ENCODE data around the gene DNAH7. TPM values are rescaled to one million over a fixed set of nuclear protein-coding genes. Genes with fewer than 3 reads are reported as not detected.

The DNAH7 gene
- total RNA-seq, 1 donor from 2014 or later, result 0.11 TPM

GRCh38 chr2:195763866-195764265 is 304.8 kb downstream of the DNAH7 start:
- peaks cover 70% of the 10 kb centered on the region for H3K9me3 ChIP-seq (replicated peaks)
- no peak overlapping the region for H3K27ac ChIP-seq (replicated peaks)
- TF ChIP-seq CTCF (IDR thresholded peaks at IDR 0.05; ENCODE audit: borderline replicate concordance), result no peak
- H3K4me1 ChIP-seq, result no peaks in the 10 kb centered on the region
- H3K27me3 ChIP-seq (ENCODE audit: low read depth), result no peaks in the 10 kb centered on the region
- H3K36me3 ChIP-seq, result no peaks in the 10 kb centered on the region
- intact Hi-C loops (cut with micrococcal nuclease), result no loop called here
- no peak overlapping the region for H3K4me3 ChIP-seq
- no peak for DNase-seq

- Histone ChIP-seq H3K27ac (replicated peaks) (no peak overlapping the region), H3K4me3 (no peak overlapping the region), H3K27me3 (ENCODE audit: low read depth) (no peaks in the 10 kb centered on the region), H3K36me3 (no peaks in the 10 kb centered on the region), H3K9me3 (replicated peaks) (peaks cover 55% of the 10 kb centered on the region), H3K4me1 (no peaks in the 10 kb centered on the region)
- DNase-seq, result no peak
- no peak for TF ChIP-seq CTCF (IDR thresholded peaks at IDR 0.05; ENCODE audit: borderline replicate concordance)
- intact Hi-C loops (cut with micrococcal nuclease), result no loop called here
Measured at GRCh38 chr2:195759877-195760276, 308.8 kb downstream of the DNAH7 start.

GRCh38 chr2:195758846-195759245 is 309.8 kb downstream of the DNAH7 start:
- no peak overlapping the region for H3K27ac ChIP-seq (replicated peaks)
- no peak for TF ChIP-seq CTCF (IDR thresholded peaks at IDR 0.05; ENCODE audit: borderline replicate concordance)
- H3K36me3 ChIP-seq, result no peaks in the 10 kb centered on the region
- no peaks in the 10 kb centered on the region for H3K27me3 ChIP-seq (ENCODE audit: low read depth)
- no peaks in the 10 kb centered on the region for H3K4me1 ChIP-seq
- H3K4me3 ChIP-seq, result no peak overlapping the region
- intact Hi-C loops (cut with micrococcal nuclease), result no loop called here
- peaks cover 45% of the 10 kb centered on the region for H3K9me3 ChIP-seq (replicated peaks)
- no peak for DNase-seq

GRCh38 chr2:195756218-195756942 is 312.3 kb downstream of the DNAH7 start:
- no peak for TF ChIP-seq CTCF (IDR thresholded peaks at IDR 0.05; ENCODE audit: borderline replicate concordance)
- intact Hi-C loops (cut with micrococcal nuclease), result no loop called here
- Histone ChIP-seq H3K36me3 (no peaks in the 10 kb centered on the region), H3K27me3 (ENCODE audit: low read depth) (no peaks in the 10 kb centered on the region), H3K4me3 (no peak overlapping the region), H3K27ac (replicated peaks) (no peak overlapping the region), H3K9me3 (replicated peaks) (peaks cover 23% of the 10 kb centered on the region), H3K4me1 (no peaks in the 10 kb centered on the region)
- no peak for DNase-seq

GRCh38 chr2:195741191-195741590 is 327.4 kb downstream of the DNAH7 start:
- H3K36me3 ChIP-seq, result peaks cover 10% of the 10 kb centered on the region
- H3K4me3 ChIP-seq, result no peak overlapping the region
- no peak for TF ChIP-seq CTCF (IDR thresholded peaks at IDR 0.05; ENCODE audit: borderline replicate concordance)
- no peaks in the 10 kb centered on the region for H3K9me3 ChIP-seq (replicated peaks)
- no peak for DNase-seq
- intact Hi-C loops (cut with micrococcal nuclease), result no loop called here
- H3K27ac ChIP-seq (replicated peaks), result no peak overlapping the region
- H3K27me3 ChIP-seq (ENCODE audit: low read depth), result no peaks in the 10 kb centered on the region
- H3K4me1 ChIP-seq, result no peaks in the 10 kb centered on the region

All from left ventricle myocardium inferior (tissue), 1 donor.